Measurements from ENCODE around the gene HPS5.
"Not testable (repeated sequence)": the region's sequence is repeated elsewhere in the genome, so short reads cannot be mapped to it uniquely, and the experiment has no call there.

The HPS5 gene

DNA sequence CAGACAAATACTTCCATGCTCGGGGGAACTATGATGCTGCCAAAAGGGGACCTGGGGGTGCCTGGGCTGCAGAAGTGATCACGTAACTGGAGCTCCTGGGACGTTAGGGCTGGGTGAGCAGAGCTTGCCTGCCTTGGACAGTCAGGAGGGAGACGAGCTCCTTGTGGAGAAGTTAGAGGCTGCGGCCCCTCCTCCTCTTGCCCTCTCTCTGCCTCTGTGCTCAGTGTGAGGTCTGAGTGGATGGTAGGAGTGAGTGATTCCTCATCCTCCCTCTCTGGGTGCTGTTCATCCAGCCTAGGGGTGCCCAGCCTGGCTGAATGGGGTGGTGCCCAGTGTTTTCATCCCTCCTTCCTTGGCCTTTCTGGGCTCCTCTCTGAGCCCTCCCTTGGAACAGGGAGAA is 52.7 kb downstream of the HPS5 start:
- not testable (repeated sequence) for DNase-seq

- DNase-seq = not testable (repeated sequence)
Observed at GRCh38 chr11:18267335-18268133, 54.4 kb downstream of the HPS5 start.

GRCh38 chr11:18265949-18266348 is 56.0 kb downstream of the HPS5 start, which contains the start of gene SAA1:
SAA1 (plus strand) TSS chr11:18266264; CDS start chr11:18266888, 624 bp downstream.
- no peak for DNase-seq

DNA sequence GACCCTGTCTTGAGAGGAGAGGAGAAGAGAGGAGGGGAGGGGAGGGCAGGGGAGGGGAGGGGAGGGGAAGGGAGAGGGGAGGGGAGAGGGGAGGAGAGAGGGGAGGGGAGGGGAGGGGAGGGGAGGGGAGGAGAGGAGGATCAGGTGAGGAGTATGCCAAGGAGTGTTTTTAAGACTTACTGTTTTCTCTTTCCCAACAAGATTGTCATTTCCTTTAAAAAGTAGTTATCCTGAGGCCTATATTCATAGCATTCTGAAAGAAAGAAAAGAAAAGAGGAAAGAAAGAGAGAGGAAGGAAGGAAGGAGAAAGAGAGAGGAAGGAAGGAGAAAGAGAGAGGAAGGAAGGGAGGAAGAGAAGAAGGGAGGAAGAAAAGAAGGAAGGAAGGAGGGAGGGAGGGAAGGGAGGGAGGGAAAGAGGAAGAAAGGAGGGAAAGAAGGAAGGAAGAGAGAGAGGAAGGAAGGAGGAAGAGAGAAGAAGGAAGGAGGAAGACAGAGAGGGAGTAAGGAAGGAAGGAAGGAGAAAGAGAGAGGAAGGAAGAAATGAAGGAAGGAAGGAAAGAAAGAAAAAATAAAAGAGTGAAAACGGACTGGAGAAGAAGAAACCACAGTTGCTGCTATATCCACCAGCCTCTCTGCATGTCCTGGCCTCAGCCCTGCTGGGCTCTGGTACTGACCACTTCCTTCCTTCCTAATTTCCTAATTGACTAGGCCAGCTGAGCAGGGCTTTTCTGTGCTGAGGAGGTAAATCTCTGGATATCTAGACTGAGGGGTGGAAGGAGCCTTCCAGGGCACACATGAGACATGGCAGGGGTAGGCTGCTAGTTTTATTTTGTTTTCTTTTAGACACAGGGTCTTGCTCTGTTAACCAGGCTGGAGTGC is 57.0 kb downstream of the HPS5 start:
- no peak for DNase-seq

DNA sequence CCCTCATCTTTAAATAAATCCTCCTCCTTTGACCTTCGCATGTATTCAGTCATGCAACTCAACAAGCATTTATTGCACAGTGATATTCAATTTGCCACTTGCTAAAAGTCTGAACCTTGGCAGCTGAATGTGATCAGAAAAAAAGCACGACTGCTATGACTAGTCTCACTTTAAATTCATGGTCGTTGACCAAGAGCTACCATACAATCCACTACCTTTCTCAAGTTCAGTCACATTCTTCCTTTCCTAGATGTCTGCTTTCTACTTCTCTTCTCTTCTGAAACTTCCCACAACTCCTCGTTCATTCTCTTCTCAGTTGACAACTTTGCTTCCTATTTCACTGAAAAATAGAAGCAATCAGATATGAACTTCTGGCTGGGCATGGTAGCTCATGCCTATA is 57.9 kb downstream of the HPS5 start:
- DNase-seq = no peak

DNA sequence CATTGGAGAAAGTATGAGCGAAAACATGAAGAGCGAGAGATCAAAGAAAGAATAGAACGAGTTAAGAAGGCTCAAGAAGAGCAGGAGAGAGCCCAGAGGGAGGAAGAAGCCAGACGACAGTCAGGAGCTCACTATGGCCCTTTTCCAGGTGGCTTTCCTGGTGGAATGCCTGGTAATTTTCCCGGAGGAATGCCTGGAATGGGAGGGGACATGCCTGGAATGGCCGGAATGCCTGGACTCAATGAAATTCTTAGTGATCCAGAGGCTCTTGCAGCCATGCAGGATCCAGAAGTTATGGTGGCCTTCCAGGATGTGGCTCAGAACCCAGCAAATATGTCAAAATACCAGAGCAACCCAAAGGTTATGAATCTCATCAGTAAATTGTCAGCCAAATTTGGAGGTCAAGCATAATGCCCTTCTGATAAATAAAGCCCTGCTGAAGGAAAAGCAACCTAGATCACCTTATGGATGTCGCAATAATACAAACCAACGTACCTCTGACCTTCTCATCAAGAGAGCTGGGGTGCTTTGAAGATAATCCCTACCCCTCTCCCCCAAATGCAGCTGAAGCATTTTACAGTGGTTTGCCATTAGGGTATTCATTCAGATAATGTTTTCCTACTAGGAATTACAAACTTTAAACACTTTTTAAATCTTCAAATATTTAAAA is 59.1 kb downstream of the HPS5 start:
- DNase-seq = not testable (repeated sequence)

DNA sequence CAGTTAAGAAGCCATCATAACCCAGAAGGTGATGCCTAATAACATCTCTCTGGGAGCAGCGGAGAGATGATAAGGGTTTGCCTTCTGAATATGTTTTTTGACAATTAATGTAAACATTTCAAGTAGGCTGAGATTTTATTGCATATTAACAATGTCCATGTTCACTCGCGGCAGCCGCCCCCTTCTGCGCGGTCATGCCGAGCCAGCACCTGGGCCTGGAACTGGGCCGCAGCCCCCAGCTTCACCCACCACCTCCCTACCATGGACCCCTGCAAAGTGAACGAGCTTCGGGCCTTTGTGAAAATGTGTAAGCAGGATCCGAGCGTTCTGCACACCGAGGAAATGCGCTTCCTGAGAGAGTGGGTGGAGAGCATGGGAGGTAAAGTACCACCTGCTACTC is 60.2 kb downstream of the HPS5 start:
- DNase-seq = no peak

DNA sequence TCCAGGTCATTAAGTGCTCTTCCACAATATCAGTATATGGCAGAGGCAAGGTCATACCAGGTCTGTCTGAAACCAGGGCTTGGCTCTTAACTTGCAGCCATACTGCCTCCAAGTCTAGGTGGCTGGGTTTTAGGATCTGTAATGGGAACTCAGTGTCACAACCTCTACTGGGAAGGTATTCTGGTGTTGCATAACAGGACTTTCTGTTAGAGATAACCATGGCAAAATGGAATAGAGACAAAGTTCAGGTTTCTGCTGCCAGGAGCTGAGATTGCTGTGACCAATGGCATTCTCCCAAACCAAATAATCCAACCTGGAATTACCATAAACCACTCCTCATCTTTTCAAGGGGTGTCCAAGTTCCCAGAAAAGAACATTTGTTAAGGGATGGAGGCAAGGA is 62.7 kb downstream of the HPS5 start:
- no peak for DNase-seq

- no peak for DNase-seq
Observed at GRCh38 chr11:18254781-18255361, 67.1 kb downstream of the HPS5 start.

DNA sequence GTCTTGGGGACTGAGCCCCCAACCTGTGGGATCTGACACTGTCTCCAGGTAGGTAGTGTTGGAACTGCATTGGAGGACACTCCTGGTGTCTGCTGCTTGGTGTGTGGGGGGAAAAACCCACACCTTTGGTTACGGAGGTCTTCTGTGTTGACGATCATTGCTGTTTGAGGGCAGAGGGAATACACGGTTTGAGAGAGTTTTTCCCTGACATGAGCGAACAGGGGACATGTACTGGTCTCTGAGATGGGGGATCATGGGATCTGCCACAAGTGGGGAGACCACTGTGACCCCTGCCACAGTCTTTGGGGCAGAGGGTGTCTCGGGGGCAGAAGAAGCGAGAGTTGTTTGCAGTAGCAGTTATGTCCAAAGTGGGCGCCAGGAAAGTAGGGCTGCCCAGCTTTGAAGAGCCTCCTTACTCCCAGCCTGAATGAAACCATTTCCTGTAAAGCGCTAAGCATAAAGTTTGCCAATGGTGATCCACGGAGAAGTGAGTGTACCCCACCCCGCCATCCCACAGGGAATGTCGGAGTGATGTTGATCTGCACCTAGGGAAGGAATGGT is 68.1 kb downstream of the HPS5 start:
- DNase-seq = no peak

DNA sequence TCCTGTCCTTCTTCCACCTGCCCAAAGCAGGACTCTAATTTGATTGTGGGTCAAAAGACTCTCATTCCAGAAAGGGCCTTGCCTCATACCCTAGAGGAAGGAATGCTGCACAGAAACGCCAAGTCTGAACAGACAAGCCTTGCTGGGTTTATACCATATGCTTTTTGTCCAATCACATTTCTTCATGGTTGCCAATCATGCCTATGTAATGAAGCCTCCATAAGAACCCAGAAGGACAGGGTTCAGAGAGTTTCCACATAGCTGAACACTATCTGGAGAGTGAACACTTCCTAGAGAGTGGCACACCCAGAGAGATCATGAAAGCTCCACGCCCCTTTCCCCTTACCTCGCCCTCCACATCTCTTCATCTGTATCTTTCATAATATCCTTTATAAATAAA is 68.7 kb downstream of the HPS5 start:
- no peak for DNase-seq

- no peak for DNase-seq
Observed at GRCh38 chr11:18248561-18248960, 73.4 kb downstream of the HPS5 start, which contains the start of gene SAA2. SAA2 (minus strand) TSS chr11:18248668; CDS start chr11:18248011, 657 bp downstream.

DNA sequence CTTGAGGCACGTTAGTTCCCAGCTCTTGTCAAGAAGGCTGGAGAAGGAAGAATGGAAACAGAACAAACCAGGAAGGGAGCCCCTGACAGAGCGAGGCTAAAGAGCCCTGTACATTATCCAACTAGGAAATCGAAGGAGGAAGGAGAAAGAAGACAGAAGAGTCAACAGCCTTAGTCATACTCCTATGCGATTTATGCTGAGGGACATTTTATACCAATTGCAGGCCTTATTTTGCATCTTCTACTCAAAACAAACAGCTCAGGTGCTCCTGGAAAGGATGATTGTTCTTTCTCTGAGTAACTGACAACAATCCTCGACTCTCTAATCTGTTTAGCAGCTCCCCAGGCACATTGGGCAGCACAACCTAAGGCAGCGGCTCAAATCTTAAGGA is 74.8 kb downstream of the HPS5 start:
- not testable (repeated sequence) for DNase-seq

DNA sequence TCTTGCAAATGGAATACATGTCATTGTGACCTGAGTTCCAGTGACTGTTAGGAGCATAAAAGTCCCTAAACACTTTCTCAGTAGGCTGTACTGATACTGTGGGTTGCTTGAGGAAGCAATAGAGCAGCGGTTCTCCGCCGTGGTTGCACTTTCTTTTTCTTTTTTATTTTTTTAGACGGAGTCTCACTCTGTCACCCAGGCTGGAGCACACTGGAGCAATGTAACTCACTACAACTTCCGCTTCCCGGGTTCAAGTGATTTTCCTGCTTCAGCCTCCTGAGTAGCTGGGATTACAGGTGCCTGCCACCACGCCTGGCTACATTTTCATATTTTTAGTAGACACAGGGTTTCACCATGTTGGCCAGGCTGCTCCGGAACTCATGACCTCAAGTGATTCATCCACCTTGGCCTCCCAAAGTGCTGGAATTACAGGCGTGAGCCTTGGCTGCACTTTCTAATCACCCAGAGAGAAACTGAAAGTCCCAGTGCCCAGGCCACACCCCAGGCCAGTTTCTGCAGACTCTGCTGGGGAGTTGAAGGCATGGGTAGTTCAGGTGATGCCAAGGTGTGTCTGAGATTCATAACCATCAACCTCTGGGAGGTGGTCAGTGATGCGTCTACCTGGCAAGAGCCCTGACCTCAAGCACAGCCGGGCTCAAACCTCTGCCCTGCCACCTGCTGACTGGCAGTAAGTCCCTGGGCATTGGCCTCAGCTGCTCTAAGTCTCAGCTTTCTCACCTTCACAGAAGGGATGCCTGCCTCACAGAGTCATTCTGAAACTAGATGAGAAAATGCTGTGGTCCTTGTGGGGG is 75.4 kb downstream of the HPS5 start:
- not testable (repeated sequence) for DNase-seq

GRCh38 chr11:18245396-18245795 is 76.5 kb downstream of the HPS5 start:
- DNase-seq = no peak

GRCh38 chr11:18243783-18244362 is 78.1 kb downstream of the HPS5 start:
- DNase-seq = peak; percentile 70

DNA sequence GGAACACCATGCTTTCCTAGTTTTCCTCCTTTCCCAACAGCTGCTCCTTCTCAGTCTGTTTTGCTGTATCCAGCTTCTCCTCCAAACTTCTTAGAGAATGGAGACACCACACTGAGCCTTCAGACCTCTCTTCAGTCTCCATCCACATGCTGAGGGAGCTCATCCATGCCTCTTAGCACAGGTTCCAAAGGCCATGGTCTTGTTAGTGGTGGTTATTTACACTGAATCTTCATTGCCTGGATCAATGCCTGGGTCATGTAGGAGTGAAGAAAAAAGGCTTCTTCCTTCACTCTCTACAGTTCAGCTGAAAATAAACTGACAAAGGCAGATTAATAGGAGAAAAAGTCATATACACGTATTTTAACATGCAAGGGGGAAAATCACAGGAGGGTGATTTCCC is 82.3 kb downstream of the HPS5 start:
- no peak for DNase-seq

DNA sequence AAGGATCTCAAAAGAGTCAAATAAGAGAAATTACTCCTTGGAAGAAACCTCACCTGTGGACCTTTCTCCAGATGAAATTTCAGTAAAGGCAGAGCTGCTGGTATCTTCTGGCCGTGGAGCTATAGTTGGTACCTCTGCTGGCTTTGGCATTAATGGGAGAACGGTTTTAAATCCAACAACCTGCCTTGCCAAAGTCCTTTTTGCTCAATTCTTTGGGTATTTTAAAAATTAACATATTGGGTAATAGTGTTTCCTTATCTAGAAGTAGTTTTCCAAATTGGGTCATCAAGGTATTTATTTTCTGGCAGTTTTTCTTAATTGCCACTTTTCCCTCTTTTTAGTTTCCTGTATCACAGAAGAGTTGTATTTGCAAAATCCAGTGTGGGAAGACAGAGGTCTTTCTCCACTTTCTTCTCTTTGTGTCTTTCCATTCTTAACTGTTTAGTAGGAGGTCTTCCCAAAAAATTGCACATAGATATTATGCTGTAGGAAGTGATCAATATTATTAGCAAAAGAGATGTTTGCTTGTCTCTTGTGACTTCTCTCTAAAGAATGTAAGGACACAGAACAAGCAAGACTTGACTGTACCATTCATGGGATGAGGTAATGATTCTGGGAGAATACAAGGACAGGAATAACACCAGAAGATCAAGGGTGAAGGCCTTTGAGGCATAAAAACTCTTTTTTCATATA is 85.1 kb downstream of the HPS5 start, which contains the start of gene SAA4:
Gene SAA4, minus strand, starts transcription at position 139 of the 693 bp plus-strand sequence. CDS start 876 bp downstream, outside the sequence.
- no peak for DNase-seq

DNA sequence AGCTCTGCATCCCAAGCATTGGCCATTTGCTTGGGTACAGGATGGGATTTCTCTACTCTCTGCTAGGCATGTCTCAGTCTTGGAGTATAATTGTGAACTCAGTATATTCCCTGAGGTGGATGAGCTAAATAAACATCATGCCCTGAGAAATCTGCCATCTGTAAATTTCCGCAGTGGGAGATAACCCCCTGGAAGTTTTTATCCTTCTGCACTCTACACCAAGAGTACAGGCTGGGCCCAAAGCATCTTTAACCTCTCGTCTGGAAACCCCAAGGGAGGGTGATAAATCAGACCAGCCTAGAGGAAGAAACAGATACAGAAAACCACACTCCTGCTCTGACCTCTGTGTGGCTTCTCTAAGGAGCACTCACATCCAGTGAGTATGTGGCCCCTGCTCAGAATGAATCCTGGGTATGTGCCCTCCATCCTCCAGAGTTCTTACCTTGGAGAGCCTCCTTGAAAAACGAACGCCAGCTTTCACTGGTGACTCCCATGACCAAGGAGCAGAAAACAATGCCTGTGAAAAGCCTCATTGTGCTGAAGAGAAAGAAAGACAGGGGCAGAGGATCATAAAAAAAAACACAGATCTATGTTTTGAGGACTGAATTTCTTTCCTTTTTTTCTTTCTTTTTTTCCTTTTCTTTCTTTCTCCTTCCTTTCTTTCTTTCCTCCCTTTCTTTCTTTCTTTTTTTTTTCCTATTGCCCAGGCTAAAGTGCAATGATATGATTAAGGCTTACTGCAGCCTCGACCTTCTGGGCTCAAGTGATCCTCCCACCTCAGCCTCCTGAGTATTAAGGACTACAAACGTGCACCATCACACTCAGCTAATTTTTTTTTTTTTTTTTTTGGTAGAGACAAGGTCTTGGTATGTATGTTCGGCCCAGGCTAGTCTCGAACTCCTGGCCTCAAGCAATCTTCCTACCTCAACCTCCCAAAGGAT is 86.3 kb downstream of the HPS5 start:
- DNase-seq = no peak

Data from NCI-H1105 treated with DMSO at 0.1 percent for 48 hours (cell line).